MCF 10A (cell line): Measurements from ENCODE around the gene PRRC2B. TPM values are rescaled to one million over a fixed set of nuclear protein-coding genes. Genes with fewer than 3 reads are reported as not detected.
"Not testable (repeated sequence)": the region's sequence is repeated elsewhere in the genome, so short reads cannot be mapped to it uniquely, and the experiment has no call there.

Experiments
- BruUV-seq: library from RNA; stranded (reverse); fragments of 400-500 nt; replicated peaks from 2 replicates; lab custom pipeline; 2021; lab: Mats Ljungman, UMichigan
- CTCF ChIA-PET: fragments of 300-600 bp; sonication (Branson Sonifier 250); formaldehyde crosslinking; extraction: SDS; loops from one replicate; lab custom pipeline; 2021; ENCODE audit warnings: antibody characterized with exemption, inconsistent platforms; lab: Yijun Ruan, JAX
- POLR2A ChIA-PET: fragments of 300-600, 350-650 bp; sonication (Branson Sonifier 250); formaldehyde crosslinking; extraction: SDS; loops from one replicate; lab custom pipeline; 2020; ENCODE audit warnings: antibody characterized with exemption, inconsistent platforms; lab: Yijun Ruan, JAX
- DNase-seq: peaks from one replicate; pipeline ENCODE4 v3.0.0-alpha.2; 2018; ENCODE audit not compliant: unreplicated experiment
- H3K27ac Mint-ChIP-seq: one replicate; pipeline ENCODE4 v1.8.0; 2022; ENCODE audit warnings: mild to moderate bottlenecking, low read depth, mixed read lengths; ENCODE audit not compliant: unreplicated experiment
- H3K27me3 Mint-ChIP-seq: one replicate; pipeline ENCODE4 v1.8.0; 2022; ENCODE audit warnings: mixed read lengths; ENCODE audit not compliant: insufficient read depth, unreplicated experiment
- H3K36me3 Mint-ChIP-seq: one replicate; pipeline ENCODE4 v1.8.0; 2022; ENCODE audit warnings: mild to moderate bottlenecking, moderate library complexity, mixed read lengths; ENCODE audit not compliant: insufficient read depth, unreplicated experiment
- H3K4me1 Mint-ChIP-seq: one replicate; pipeline ENCODE4 v1.8.0; 2022; ENCODE audit warnings: mixed read lengths; ENCODE audit not compliant: insufficient read depth, unreplicated experiment
- H3K4me3 Mint-ChIP-seq: one replicate; pipeline ENCODE4 v1.8.0; 2022; ENCODE audit warnings: mild to moderate bottlenecking, moderate library complexity, mixed read lengths; ENCODE audit not compliant: unreplicated experiment
- H3K9me3 Mint-ChIP-seq: one replicate; pipeline ENCODE4 v1.8.0; 2022; ENCODE audit warnings: mixed read lengths; ENCODE audit not compliant: unreplicated experiment
- CTCF ChIP-seq: fragments of 200-600 bp; IDR thresholded peaks from one replicate; pipeline ENCODE4 v1.8.0; 2022; ENCODE audit warnings: antibody characterized with exemption, mild to moderate bottlenecking; ENCODE audit not compliant: unreplicated experiment
- intact Hi-C: fragments of 100-400 bp; cut with micrococcal nuclease; formaldehyde crosslinking; loops from 2 replicates; pipeline ENCODE4 v1.14.1; 2022
- total RNA-seq: library from RNA; stranded (reverse); gene quantifications from 2 replicates; pipeline ENCODE4 v1.2.3, GENCODE V29; 2022

Gene PRRC2B
- total RNA-seq, 1 experiment from 2014 or later, result 186 TPM

- Mint-ChIP-seq H3K4me3 (peak overlapping the region; percentile 33), H3K36me3 (peaks cover 41% of the 10 kb centered on the region), H3K4me1 (peaks cover 15% of the 10 kb centered on the region), H3K27me3 (no peaks in the 10 kb centered on the region), H3K27ac (peak overlapping the region; percentile 84), H3K9me3 (no peaks in the 10 kb centered on the region)
- CTCF ChIA-PET, result interaction anchor here (0.6 to 0.7 kb wide), 2 partner anchors 256 to 326 kb away, joined by 3 read pairs; no protein-coding TSS in a partner anchor
- TF ChIP-seq CTCF, result no peak
- BruUV-seq, result no TSS peak
- no peak for DNase-seq
- intact Hi-C loops, result loop anchor here (10.0 kb wide), 1 partner anchor 240 kb away; the partner anchor contains the start of gene RAPGEF1
- POLR2A ChIA-PET, result interaction anchor here (0.6 to 1.0 kb wide), 2 partner anchors 233 to 789 kb away, joined by 3 read pairs; no protein-coding TSS in a partner anchor
These were observed 111.1 kb downstream of the PRRC2B start for GRCh38 chr9:131505012-131505411.

- peaks cover 46% of the 10 kb centered on the region for H3K36me3 Mint-ChIP-seq
- no TSS peak for BruUV-seq
These were observed 117.5 kb downstream of the PRRC2B start for GRCh38 chr9:131511416-131511815.

GRCh38 chr9:131511880-131512279, 118.0 kb downstream of the PRRC2B start:
- no peak for DNase-seq
- Mint-ChIP-seq H3K27me3 (no peaks in the 10 kb centered on the region), H3K27ac (no peak overlapping the region), H3K4me1 (no peaks in the 10 kb centered on the region), H3K4me3 (no peak overlapping the region), H3K36me3 (peaks cover 46% of the 10 kb centered on the region), H3K9me3 (no peaks in the 10 kb centered on the region)
- no peak for TF ChIP-seq CTCF
- BruUV-seq, result no TSS peak
- intact Hi-C loops, result no loop called here
- CTCF ChIA-PET, result interaction anchor here (0.6 kb wide), 1 partner anchor 235 kb away, joined by 4 read pairs; no protein-coding TSS in a partner anchor
- POLR2A ChIA-PET, result no interaction called here

More at GRCh38 chr9:131511416-131511815, 117.5 kb downstream of the PRRC2B start:
- H3K9me3 Mint-ChIP-seq, result no peaks in the 10 kb centered on the region
- TF ChIP-seq CTCF, result no peak
- H3K27ac Mint-ChIP-seq, result no peak overlapping the region
- no peak for DNase-seq
- no peaks in the 10 kb centered on the region for H3K27me3 Mint-ChIP-seq
- no peak overlapping the region for H3K4me3 Mint-ChIP-seq
- intact Hi-C loops, result no loop called here
- CTCF ChIA-PET, result interaction anchor here (0.6 kb wide), 1 partner anchor 236 kb away, joined by 4 read pairs; no protein-coding TSS in a partner anchor
- POLR2A ChIA-PET, result no interaction called here
- H3K4me1 Mint-ChIP-seq, result no peaks in the 10 kb centered on the region

GRCh38 chr9:131513177-131513576, 119.3 kb downstream of the PRRC2B start:
- intact Hi-C loops, result no loop called here
- CTCF ChIA-PET, result interaction anchor here (1.1 kb wide), 1 partner anchor 723 kb away, joined by 3 read pairs; no protein-coding TSS in a partner anchor
- Mint-ChIP-seq H3K36me3 (peaks cover 50% of the 10 kb centered on the region), H3K4me3 (no peak overlapping the region), H3K4me1 (no peaks in the 10 kb centered on the region), H3K27ac (no peak overlapping the region), H3K27me3 (no peaks in the 10 kb centered on the region), H3K9me3 (no peaks in the 10 kb centered on the region)
- no peak for DNase-seq
- no peak for TF ChIP-seq CTCF
- BruUV-seq, result no TSS peak
- POLR2A ChIA-PET, result interaction anchor here (1.5 kb wide), 1 partner anchor 10 kb away, joined by 4 read pairs; no protein-coding TSS in a partner anchor

- H3K4me1 Mint-ChIP-seq, intact Hi-C loops, CTCF ChIA-PET, H3K27me3 Mint-ChIP-seq, H3K27ac Mint-ChIP-seq, H3K4me3 Mint-ChIP-seq, POLR2A ChIA-PET, H3K9me3 Mint-ChIP-seq, BruUV-seq, DNase-seq: not testable (repeated sequence)
- H3K36me3 Mint-ChIP-seq, result peaks cover 39% of the 10 kb centered on the region
These were observed 121.7 kb downstream of the PRRC2B start for GRCh38 chr9:131515559-131516031.
